A673 (cell line): Measurements from ENCODE around the gene MAVS.

Experiments
- EZH2 ChIP-seq: fragments of 200-600 bp; sonication (generic); IDR thresholded peaks from 2 replicates; pipeline ENCODE4 v1.6.1; 2017; ENCODE audit warnings: borderline replicate concordance, low read depth, mild to moderate bottlenecking, mixed read lengths, antibody characterized with exemption, low read length; ENCODE audit not compliant: poor library complexity, severe bottlenecking
- TF ChIP-seq, protein P1 (sequence below): fragments of 300-800, 200-600 bp; sonication (generic); conservative IDR thresholded peaks from 2 replicates; pipeline ENCODE4 v1.5.1; 2017; ENCODE audit warnings: low read depth, mild to moderate bottlenecking, antibody characterized with exemption, low read length, moderate library complexity, mixed read lengths

DNA sequence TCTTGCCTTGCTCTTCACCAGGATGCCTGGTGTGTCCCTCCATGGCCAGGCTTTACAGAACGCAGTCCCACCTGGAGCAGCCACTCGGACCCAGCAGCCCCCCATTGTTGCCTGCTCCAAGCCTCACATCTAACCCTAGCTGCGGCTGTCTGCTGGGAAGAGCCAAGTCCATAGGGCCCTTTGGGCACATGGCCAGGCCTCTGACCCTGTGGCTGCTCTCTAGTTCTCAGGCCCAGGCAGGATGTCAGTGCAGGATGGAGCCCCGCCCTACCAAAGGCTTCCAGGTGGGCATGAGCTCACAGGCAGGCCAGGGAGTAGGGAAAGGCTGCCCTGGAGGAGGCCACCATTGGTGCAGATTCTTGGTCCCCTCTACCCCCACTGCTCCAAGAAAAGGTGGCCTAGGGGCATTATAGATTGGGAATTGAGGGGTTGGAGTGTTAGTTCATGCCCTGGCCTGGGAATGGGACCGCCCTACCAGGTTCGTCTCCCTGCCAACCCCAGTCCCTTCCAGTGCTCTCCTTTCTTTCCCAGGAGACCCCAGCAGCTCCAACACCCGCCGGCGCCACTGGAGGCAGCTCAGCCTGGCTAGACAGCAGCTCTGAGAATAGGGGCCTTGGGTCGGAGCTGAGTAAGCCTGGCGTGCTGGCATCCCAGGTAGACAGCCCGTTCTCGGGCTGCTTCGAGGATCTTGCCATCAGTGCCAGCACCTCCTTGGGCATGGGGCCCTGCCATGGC is 18.7 kb downstream of the MAVS start:
- TF ChIP-seq, protein P1, sequence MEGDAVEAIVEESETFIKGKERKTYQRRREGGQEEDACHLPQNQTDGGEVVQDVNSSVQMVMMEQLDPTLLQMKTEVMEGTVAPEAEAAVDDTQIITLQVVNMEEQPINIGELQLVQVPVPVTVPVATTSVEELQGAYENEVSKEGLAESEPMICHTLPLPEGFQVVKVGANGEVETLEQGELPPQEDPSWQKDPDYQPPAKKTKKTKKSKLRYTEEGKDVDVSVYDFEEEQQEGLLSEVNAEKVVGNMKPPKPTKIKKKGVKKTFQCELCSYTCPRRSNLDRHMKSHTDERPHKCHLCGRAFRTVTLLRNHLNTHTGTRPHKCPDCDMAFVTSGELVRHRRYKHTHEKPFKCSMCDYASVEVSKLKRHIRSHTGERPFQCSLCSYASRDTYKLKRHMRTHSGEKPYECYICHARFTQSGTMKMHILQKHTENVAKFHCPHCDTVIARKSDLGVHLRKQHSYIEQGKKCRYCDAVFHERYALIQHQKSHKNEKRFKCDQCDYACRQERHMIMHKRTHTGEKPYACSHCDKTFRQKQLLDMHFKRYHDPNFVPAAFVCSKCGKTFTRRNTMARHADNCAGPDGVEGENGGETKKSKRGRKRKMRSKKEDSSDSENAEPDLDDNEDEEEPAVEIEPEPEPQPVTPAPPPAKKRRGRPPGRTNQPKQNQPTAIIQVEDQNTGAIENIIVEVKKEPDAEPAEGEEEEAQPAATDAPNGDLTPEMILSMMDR: no peak
- no peak for TF ChIP-seq EZH2
